SKM-1 (cell line): ENCODE data around the gene RABGAP1L.
"Not testable (repeated sequence)": the region's sequence is repeated elsewhere in the genome, so short reads cannot be mapped to it uniquely, and the experiment has no call there.

Source experiments
- DNase-seq: peaks from one replicate; lab custom pipeline; 2025; ENCODE audit not compliant: unreplicated experiment; lab: John Stamatoyannopoulos, UW

RABGAP1L gene

GRCh38 chr1:174428033-174428432 lies 268.7 kb downstream of the RABGAP1L start:
- no peak for DNase-seq

GRCh38 chr1:174428739-174429138 lies 269.4 kb downstream of the RABGAP1L start:
- no peak for DNase-seq

DNA sequence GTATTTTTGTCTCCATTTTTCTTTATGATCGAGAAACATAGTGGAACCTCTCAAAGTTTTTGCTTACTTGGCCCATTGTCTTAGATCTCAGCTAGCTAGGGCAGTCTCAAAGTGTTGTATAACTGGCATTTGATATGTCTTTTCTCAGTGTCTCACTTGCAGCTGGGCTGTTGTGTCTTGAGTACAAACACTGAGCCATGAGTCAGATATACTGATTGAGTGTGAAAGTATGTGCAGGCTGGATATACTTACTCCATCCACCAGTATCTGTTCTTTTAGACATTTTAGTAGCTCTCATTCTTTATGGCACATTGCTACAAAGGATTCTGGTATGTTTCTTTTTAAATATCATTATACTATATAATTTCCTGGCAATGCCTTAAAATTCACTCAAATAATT lies 274.1 kb downstream of the RABGAP1L start:
- no peak for DNase-seq

DNA sequence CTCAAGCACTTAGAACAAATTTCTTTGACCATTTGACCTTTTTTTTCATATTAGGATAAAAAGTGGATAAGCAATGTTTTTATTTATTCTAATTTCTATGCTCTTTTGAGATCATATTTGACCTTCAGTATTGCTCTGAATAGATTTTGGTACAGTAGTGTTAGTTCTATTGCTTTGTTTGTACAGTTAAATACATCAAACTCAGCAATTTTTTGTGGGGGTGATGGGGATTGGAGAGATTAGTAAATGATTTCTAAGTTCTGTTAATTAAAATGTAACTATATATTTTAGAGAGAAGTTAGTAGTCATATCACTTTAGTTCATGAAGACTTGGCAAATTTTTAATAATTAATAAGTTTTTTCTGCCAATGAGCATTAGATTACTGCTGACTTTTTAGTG lies 286.0 kb downstream of the RABGAP1L start:
- DNase-seq = no peak

DNA sequence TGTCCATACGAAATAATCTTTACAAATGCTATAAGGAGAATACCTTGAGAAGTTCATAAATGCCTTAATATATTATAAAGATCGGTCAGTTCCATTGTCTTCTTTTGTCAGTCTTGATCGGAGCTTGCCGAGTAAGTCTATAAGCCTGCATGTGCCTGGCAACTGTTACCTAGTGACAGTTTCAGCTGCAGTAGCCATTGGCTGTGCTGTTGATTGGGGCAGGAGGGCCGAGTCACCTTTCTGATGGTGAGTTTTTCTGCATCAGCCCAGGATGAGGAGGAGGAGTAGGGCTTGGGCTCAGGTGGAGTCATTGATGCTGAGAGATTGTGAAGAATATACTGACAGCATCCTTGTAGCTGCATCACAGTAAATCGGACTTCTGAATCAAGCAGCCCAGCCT lies 286.5 kb downstream of the RABGAP1L start:
- DNase-seq = no peak

DNA sequence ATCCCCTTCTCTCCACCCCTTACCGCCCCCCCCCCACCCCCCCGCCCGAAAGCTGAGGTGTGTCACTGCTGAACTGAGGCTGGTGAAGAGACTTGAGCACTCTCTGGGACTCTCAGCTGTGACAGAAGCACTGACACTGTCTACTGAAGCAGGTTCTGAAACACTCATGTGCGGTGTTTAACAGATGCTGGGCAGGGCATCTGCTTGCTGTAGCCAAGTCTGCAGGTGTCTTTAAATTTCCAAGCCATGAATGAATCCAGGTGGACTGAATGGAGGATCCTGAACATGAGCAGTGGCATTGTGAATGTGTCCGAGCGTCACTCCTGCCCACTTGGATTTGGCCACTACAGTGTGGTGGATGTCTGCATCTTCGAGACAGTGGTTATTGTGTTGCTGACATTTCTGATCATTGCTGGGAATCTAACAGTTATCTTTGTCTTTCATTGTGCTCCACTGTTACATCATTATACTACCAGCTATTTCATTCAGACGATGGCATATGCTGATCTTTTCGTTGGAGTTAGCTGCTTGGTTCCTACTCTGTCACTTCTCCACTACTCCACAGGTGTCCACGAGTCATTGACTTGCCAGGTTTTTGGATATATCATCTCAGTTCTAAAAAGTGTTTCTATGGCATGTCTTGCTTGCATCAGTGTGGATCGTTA lies 288.7 kb downstream of the RABGAP1L start, which contains the start of gene GPR52:
TSS of gene GPR52 (plus strand) at position 99 of the 665 bp plus-strand sequence. CDS start at position 247, 148 bp downstream.
- no peak for DNase-seq

DNA sequence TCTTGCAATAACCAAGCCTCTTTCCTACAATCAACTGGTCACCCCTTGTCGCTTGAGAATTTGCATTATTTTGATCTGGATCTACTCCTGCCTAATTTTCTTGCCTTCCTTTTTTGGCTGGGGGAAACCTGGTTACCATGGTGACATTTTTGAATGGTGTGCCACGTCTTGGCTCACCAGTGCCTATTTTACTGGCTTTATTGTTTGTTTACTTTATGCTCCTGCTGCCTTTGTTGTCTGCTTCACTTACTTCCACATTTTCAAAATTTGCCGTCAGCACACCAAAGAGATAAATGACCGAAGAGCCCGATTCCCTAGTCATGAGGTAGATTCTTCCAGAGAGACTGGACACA lies 289.2 kb downstream of the RABGAP1L start:
- DNase-seq = no peak

DNA sequence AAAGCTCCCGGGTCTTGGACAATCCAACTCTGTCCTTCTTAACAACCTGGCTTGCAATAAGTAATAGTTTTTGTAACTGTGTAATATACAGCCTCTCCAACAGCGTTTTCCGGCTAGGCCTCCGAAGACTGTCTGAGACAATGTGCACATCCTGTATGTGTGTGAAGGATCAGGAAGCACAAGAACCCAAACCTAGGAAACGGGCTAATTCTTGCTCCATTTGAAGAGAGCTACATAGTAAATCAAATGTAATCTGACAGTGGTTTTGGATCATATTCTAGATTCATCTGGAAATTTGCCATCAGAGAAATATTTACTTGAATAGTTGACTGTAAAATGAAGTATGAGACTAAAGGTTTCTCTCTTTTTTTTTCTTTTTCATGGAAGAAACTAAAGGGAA lies 289.7 kb downstream of the RABGAP1L start:
- no peak for DNase-seq

DNA sequence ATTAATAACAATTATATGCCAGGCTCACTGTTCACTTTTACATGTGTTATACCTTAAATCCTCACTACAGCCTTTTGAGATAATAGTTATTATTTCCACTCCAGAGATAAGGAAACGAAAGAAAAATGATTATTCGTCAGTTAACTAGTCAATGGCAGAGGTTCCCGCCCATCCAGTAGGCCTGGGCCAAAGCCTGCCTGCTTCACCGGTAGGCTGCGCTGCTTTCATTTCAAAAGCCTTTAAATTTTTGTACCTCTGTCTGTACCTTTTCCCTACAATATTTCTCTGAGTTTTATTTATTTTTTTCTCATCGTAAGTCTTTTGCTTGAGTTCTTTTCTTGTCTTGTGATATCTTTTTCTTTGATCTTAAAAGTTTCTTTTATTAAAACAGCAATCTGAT lies 292.1 kb downstream of the RABGAP1L start:
- no peak for DNase-seq

DNA sequence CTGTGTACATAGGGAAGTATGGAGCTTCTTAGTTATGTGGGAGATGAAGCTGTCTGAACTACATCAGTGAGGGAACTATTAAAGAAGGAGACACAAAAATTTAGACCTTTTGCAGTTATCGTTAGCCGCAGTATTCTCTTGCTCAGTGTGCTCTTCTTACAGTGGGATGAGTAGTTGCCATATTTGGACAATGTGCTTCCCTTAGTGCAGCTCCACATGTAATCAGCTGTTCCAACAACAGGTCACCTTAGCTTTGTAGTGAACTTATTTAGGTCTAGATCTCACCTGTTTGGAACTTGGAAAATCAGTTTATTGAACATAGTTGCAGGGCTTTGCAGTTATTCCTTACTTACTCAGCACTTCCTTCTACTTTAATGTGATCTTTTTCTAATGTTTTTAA lies 306.5 kb downstream of the RABGAP1L start:
- no peak for DNase-seq

DNA sequence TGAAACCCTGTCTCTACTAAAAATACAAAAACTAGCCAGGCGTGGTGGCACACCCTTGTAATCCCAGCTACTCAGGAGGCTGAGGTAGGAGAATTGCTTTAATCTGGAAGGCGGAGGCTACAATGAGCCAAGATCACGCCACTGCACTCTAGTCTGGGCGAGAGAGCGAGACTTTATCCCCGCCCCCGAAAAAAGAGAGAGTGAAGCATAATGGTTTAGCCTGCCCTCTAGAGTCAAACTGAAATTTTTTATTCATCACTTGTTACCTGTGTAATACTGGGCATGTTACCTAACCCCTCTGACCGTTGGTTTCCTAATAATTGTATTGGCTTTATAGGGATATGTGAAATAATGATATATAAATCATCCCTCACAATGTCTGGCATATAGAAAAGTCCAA lies 307.3 kb downstream of the RABGAP1L start:
- DNase-seq = no peak

- DNase-seq = no peak
Measured at GRCh38 chr1:174469052-174469451, 309.7 kb downstream of the RABGAP1L start.

GRCh38 chr1:174469687-174470086 lies 310.4 kb downstream of the RABGAP1L start:
- DNase-seq = no peak

GRCh38 chr1:174479281-174479680 lies 320.0 kb downstream of the RABGAP1L start:
- no peak for DNase-seq

DNA sequence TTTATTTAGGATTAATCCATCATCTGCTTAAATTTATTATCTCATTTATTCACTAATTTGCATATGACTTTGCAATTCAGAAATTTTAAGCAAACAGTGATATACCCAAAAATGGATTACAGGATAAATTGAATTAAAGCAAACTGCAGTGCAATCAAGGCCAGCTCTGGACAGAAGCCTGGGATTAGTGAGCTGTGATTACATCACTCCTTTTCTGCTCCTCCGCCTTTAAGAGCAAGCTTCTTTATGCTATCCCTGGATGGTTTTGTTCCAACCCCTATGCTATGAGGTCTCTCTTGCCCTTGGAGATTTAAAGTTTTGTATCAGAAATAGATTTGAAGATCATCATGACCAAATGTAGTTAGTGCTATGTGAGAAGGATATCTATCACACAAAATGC lies 321.0 kb downstream of the RABGAP1L start:
- DNase-seq = no peak

GRCh38 chr1:174491606-174492005 lies 332.3 kb downstream of the RABGAP1L start:
- DNase-seq = no peak

GRCh38 chr1:174497478-174497877 lies 338.2 kb downstream of the RABGAP1L start:
- no peak for DNase-seq

GRCh38 chr1:174516755-174517154 lies 357.4 kb downstream of the RABGAP1L start:
- not testable (repeated sequence) for DNase-seq

DNA sequence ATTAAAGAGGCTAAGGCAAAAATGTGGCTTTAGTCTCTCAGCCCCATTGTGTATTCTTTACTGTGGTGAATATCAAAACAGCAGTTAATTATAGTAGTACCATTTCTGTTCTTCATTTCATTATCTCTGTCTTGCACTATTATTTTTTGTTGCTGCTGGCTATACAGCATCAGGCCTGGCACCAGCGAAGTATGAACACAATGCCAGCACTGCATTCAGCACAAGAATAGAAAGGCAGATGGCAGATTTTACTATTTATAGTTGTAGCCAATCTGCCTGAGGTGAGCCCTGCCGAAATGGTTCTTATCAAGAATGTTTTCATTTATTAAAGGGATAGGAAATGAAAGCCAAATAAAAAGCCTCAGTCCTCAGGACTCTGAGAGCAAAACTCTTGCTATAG lies 360.5 kb downstream of the RABGAP1L start:
- no peak for DNase-seq

DNA sequence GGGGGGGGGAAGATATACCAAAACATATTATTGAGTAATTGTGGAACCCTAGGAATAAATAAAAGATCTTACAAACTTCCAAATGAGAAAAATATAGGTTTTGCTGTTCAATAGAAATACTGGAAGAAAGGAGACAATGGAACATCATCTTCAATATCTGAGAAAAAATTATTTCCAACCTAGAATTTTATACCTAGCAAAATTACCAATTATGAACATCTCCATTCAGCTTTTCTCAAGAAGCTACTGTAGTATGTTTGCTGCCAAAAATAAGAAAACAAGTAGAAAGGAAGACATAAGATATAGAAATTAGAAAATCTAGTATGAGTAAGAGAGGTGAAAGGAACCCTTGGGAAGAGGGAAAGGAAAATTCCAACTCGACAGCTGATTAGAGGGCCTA lies 372.4 kb downstream of the RABGAP1L start:
- no peak for DNase-seq

DNA sequence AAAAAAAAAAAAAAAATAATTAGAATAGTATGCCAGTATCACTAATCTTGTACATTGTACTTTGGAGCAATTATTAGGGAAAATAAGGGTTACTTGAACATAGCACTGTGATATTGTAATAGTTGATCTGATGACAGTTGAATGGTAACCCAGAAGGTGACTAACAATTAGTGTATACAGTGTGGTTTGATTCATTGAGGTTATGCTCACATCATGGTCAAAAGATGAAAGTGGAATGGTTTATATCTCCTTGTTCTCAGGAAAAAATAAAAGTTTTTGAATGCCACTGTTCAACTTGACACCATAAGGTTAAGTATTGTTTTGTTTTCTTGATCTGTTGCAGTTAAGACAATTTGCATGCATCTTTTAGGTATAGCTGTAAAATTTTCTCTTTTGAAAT lies 375.5 kb downstream of the RABGAP1L start:
- no peak for DNase-seq

- DNase-seq = no peak
Measured at GRCh38 chr1:174535207-174535606, 375.9 kb downstream of the RABGAP1L start.

- not testable (repeated sequence) for DNase-seq
Measured at GRCh38 chr1:174543421-174543820, 384.1 kb downstream of the RABGAP1L start.
